Measurements from ENCODE around the gene GLDN.

- TF ChIP-seq CTCF (IDR thresholded peaks at IDR 0.05) (no peak), ZFX (IDR thresholded peaks at IDR 0.05; ENCODE audit: borderline replicate concordance) (no peak)
Observed at GRCh38 chr15:51369451-51369761, 28.0 kb downstream of the GLDN start.

Measured in 22Rv1 (cell line).